Stimulated activated CD8-positive, alpha-beta memory T cell treated with anti-CD3 and anti-CD28 coated beads, Interleukin-2, amount 100 ng/mL, for 1 hour (primary cell): Measurements from ENCODE around the gene NGDN.
"Not testable (repeated sequence)": the region's sequence is repeated elsewhere in the genome, so short reads cannot be mapped to it uniquely, and the experiment has no call there.

Experiments used
- DNase-seq, 2 donors: peaks; one replicate each; pipeline ENCODE4 v3.0.0-alpha.2; 2020; ENCODE audit warnings: low read depth in 2 of 2

Gene NGDN

GRCh38 chr14:23469127-23469905, at the start of gene NGDN:
Gene NGDN (plus strand): TSS chr14:23469703. CDS start chr14:23469716, 13 bp downstream.
- DNase-seq = peak; percentile 77 to 79

DNA sequence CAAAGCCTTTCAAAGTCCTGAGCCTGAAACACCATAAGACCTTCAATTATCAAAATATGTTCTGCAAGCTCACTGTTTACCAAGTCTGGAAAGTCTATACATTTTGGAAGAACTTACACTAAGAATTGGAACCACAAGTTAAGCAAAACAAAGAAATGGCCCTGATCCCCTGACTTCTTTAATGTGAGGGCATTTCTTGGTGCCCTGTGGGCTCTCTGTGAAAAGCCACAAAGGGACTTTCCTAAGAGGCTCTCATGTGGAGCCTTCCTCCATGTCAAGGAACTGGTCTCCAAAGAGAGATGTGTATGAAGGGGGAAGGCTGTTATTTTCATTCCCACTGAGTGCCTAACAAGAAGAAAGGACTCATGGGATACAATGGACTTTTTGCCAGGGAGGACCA, 47.9 kb upstream of the NGDN start:
- DNase-seq = no peak

- no peak for DNase-seq
Measured at GRCh38 chr14:23423657-23424056, 45.8 kb upstream of the NGDN start.

GRCh38 chr14:23425169-23425568, 44.3 kb upstream of the NGDN start:
- no peak for DNase-seq

DNA sequence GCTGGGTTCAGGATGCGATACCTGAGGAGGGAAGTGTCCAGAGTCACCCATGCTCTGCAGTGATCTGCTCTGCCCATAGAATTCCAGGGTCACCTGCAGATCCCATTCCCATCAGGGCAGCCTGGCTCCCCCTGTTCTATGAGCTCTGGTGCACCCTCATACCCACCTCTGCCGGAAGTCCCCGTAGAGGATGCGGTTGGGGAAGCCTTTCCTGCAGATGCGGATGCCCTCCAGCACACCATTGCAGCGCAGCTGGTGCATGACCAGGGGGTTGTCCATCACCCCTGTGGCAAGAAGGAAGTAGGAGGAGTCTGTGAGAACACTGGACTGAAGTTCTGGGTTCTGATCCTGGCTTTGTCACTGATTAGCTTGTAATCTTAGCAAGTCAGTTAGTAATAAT, 43.7 kb upstream of the NGDN start:
- not testable (repeated sequence) for DNase-seq

- no peak for DNase-seq
Measured at GRCh38 chr14:23428686-23429495, 40.6 kb upstream of the NGDN start.

DNA sequence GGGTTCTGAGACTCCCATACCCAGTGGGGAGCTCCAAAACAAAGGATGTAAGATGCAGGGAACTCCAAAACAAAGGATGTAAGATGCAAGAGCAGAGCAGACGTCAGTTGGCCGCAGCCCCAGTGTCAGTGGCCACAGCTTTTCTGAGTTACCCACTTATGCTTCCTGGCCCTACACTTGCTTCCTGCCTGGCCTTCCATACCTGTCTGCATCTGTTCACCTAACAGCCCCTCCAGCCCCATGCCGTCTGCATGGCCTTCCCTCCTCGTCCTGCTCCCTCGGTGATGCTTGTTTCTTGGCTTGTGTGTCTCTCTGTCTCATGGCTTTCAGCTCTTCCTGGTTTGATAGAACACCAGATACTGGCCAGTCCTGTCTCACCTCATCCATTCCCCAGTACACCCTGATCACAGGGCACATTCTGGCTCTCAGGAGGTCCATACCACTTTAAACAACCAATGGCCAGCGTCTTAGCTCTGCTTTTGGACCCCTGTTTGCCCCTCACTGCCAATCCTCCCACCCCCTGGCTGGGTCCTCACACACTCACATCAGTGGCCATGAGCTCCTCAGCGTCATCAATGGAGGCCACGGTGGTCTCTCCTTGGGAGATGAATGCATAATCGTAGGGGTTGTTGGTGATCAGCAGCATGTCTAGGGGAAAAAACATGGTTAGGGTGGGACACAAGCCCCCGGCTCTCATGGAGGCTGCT, 39.3 kb upstream of the NGDN start:
- no peak for DNase-seq

- no peak for DNase-seq
Measured at GRCh38 chr14:23430723-23431085, 38.8 kb upstream of the NGDN start.

- DNase-seq = no peak
Measured at GRCh38 chr14:23431486-23431885, 38.0 kb upstream of the NGDN start.

DNA sequence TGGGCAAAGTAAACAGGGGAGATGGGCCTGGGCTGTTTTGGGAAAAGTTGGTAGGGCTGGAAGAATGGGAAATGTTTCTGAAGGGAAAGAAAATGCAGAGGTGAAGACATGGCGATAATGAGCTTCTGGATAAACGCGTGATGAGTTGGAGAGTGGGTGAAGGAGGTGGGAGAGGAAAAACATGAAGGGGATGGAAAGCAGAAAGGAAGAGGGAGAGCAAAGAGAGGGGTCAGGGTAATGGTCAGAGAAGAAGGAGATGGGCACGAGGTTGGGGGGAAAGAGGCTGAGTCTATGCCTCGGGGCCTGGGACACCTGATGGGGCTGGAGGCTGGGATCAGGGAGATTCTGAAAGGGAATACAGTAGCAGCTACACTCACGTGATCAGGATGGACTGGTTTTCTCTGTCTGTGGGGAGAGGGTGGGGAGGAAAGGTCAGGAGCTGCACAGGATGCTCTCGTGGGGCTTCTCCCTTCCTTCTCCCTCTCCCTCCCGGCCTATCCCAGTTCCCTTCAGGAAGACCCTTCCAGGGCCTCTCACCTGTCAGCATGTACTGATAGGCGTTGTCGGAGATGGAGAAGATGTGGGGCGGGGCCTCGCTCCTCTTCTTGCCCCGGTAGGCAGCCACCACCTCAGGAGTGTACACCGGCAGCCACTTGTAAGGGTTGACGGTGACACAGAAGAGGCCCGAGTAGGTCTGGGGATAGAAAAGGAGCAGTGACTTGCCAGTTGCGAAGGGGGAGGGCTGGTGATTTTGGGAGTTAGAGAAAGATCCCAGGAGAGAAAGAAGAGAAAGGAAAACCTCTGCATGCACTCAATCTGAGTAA, 37.2 kb upstream of the NGDN start:
- no peak for DNase-seq

- no peak for DNase-seq
Measured at GRCh38 chr14:23432946-23433345, 36.6 kb upstream of the NGDN start.

DNA sequence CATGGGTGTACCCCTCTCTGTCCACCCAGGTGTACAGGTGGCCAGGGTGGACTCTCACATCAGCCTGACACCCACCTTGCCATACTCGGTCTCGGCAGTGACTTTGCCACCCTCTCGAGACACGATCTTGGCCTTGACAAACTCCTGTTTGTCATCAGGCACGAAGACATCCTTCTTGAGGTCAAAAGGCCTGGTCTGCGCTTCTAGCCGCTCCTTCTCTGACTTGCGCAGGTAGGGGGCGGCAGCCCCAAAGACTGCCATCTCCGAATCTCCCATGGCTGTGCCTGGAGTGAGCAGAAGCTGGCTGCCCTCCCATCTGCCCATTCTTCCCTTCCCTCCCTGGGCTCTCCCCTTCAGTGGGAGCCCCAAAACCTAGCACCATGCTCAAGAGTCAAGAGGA, 36.0 kb upstream of the NGDN start:
- DNase-seq = no peak

- DNase-seq = no peak
Measured at GRCh38 chr14:23434488-23435222, 34.8 kb upstream of the NGDN start.

DNA sequence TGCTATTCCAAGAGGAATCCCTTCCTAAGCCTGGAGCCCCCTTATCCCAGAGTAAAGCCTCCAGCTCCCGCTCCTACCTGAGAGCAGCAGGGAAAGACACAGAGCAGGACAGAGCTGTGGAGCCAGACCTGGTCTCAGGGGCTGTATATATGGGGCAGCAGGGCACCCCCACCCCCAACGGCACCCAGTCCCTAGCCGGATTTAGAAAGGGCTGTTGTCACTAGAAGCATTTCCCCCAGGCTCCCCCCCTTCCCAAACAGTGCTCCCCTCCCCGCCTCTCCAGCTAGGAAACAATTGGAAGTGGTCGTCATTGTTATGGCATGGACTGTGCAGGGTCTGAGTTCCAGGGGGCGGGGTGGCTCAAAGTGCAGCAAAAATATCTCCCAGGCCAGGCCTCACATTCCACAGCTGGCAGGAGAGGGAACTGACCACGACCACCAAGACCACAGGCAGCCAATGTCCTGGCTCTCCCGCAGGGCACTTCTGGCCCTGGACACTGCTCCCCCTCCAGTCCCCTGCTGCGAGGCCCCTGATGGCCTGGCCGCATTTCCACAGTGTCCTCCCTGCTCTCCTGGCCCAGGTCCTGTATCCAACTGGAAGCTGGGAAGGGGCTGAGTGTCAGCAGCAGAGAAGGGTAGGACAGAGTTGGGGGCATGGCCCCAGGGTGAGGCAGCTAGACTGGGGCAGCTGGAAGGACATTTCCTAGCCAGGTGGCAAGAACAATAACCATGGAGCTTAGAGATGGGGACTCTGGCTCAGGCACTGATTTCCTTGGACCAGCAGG, 33.8 kb upstream of the NGDN start, which contains the start of gene MYH7:
Gene MYH7, minus strand, starts transcription at position 118 of the 784 bp plus-strand sequence. CDS start 1,928 bp downstream, outside the sequence.
- no peak for DNase-seq

- no peak for DNase-seq
Measured at GRCh38 chr14:23436327-23437132, 33.0 kb upstream of the NGDN start.

- DNase-seq = no peak
Measured at GRCh38 chr14:23437133-23438100, 32.1 kb upstream of the NGDN start.

DNA sequence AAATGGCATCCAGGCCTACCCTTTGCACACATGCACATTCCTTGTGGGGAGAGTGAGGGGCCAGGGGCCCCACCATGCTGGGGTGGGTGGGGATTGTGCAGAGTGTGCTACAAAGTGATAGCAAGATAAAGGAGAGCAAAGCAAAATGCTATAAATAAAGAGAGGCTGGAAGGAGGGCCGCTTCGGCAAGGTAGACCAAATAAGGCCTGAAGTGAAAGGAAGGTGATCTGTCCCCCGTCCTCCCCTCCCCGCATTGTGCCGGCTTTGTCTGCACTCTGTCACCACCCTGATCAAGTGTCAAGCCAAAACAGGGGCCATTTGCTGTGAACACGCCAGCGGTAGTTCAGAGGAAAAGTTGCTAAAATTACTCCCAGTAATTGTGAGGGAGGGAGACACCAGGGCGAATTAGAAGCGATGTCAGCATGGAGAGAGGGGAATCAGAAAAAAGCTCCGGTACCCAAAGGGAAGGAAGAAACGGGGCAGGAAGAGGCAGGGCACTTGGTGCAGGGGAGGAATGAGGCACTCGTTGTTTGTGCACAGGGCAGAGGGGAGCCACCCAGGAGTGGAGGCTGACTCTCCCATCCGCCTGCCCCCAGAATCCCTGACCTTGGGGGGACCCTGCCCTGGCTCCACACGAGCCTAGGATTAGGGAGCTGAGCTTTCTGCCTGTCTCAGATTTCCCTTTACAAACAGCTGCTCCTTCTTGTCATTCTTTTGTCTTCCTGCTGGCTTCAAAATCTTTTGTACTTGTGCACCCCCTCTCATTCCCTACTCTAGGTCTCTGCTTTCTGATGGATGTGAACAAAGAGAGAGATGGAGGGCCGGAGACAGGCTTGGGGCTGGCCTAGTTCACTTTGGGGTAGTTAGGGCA, 31.2 kb upstream of the NGDN start:
- no peak for DNase-seq
